ENCODE data around the gene PICALM.

PICALM gene

DNA sequence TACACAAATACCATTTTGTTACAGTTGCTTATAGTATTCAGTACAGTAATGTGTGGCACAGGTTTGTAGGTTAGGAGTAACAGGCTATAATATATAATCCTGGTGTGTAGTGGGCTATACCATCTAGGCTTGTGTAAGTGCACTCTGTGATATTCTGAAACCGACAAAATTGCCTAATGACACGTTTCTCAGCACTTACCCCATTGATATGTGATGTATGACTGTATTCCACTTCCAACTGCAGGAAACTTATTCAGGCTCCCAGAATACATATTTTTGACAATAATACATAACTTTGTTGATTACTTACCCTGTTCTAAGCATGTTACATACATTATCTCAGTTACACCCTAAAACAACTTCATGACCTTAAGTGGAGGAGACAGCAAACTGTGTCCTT, 5.1 kb upstream of the PICALM start:
- DNase-seq: no peak

- no peak for DNase-seq
Observed at GRCh38 chr11:86072211-86072610, 3.3 kb upstream of the PICALM start.

GRCh38 chr11:86070142-86071056, 1.5 kb upstream of the PICALM start:
- DNase-seq: no peak

DNA sequence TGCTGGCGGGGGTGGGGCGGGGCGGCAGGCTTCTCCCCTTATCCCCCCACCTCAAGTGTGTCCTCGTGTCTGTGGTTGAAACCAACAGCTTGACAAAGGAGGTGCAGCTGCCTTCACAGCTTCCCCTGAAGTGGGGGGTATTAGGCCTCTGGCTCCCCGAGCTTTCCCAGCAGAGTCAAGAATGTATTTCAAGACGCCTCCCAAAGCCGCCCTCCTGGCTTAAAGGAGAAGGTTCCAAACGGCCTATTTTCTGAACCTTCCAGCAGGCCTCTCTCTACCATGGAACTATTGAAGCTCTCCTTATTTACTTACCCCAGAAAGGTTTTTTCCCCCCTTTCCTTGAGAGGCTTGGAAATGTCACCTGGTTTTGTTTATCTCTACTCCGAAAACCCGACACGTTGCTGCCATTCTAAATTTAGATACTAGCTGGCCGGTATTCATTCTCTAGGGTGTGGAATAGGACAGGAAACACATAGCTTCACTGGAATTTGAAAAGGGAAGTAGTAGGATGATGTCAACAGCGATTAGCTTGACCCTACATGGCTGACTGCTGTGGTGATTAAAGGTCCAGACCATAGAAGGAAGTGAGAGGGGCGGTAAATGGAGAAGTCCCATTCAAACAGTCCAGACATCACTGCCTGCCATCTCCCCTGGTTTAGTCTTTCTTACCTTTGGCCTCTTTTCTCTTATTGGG, 671 bp upstream of the PICALM start:
- peak; percentile 94 for DNase-seq

DNA sequence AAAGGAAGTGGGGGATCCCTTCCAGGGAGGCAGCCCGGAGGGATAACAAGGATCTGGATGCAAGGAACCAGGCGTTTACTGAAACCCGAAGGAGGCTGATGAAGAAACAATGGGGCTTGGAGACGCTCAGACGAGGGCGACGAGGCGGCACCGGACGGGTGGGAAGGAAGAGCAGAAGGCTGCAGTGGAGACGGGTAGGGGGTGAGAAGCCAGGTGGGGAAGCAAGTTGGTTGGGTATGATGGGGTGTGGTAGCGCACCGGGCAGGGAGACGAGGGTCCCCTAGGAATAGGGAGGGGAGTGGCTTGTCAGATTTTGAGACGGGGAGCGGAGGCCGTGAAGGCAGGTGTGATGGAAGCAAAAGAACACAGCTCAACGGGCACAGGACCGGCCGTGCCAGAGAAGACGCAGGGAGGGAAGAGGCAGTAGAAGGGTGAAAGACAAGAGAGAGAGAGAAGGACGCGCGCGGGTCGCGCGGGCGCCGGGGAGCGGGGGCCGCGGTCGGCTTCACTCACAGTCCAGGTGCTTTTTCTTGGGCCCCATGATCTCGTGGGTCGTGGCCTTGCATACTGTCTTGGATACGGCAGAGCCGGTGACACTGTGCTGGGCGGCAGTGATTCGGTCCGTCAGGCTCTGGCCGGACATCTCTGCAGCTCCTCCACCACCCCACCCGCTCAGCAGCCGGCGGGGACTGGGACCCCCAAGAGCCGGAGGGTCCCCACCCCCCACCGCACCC, 579 bp downstream of the PICALM start:
- DNase-seq: peak; percentile 53

GRCh38 chr11:86067851-86068137, 1.1 kb downstream of the PICALM start:
- no peak for DNase-seq

DNA sequence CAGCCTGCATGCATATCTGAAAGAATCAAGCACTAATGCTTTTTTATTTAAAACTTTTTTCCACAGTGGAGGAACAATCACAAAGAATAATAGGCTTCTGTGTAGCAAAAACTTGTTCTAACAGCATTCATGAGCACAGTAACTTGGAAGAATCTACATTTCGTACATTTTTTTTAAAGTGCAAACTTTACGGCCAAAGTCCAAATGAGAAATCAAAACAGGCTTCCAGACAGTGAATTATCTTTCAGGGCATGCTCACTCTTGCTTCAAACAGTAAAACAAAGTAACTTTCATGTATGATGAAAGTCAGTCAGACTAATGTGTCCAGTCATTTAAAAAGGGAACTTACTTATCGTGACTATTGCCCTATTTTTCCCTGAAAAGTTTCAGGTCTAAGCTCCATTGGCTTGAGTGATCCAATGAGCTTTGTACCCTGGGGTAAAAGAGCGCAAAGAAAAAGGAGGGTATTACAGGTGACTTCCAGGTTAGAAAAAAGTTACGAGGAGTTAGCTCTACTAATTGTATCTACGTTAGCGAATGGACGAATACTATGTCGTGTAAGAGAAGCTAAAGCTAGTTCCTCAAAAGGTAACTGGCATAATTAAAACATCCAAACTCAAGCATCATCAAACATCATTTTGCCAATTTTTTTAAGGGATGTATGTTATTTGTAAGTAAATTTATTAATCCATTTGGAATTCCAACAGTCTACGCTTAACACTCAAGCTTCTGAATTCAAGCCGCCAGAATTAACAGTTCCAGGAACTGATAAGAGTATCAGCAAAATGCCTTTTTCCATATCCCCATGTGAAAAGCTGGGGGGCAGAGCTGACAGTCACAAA, 1.7 kb downstream of the PICALM start:
- DNase-seq: peak; percentile 84

GRCh38 chr11:86066657-86067008, 2.3 kb downstream of the PICALM start:
- no peak for DNase-seq

DNA sequence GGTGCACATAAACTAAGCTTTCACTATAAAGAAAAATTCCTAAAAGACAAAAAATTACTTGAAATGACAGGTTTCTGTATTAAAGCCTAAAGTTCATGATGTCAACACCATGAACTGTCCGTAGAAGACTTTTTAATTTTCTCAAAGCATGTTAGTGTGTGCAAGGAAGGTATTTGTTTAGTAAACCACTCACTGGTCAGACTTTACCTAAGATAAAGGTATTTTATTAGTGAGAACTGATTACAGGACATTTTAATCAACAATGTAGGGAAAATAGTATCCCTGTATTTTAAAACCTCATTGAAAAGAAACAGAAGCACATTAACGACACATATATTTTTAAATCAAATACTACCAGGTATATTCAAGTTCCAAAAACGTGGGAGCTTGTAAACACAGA, 2.9 kb downstream of the PICALM start:
- DNase-seq: no peak

DNA sequence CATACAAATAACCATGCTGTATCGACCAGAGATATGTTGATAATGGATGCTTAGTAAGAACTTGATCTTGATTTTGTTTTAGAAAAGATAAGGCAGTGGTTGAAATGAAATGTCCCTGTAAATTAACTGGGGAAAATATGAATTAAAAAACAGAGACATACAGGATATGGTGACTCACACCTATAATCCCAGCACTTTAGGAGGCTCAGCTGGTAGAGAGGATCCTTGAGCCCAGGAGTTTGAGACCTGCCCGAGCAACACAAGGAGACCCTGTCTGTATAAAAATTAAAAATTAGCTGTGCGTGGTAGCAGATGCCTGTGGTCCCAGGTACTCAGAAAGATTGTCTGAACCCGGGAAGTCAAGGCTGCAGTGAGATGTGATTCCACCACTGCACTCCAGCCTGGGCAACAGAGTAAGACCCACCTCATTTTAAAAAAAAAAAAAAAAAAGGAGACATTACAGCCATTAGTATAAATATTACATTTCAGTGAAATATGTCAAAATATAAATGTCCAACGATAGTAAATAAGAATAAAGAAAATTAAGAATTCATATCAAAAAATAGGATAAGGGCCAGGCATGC, 4.6 kb downstream of the PICALM start:
- DNase-seq: no peak

DNA sequence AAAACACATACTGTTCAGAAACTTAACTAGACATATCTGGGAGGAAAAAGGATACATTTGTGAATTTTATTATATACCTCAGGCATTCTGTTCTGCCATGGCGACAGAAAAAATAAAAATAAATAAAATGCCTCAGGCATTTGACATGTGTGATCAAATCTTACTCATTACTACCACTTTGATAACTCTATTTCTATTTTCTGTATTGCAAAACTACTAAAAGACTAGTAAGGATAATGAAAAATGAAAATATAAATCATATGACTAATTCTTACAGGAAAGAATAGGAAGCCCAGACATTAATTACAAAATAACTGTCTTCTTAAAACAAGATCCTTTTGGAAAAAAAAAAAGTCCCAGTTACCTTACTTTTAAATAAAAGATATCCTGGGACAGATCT, 5.3 kb downstream of the PICALM start:
- peak; percentile 56 for DNase-seq

GRCh38 chr11:86062719-86063118, 6.2 kb downstream of the PICALM start:
- DNase-seq: peak; percentile 40

- DNase-seq: no peak
Observed at GRCh38 chr11:86061483-86062205, 7.2 kb downstream of the PICALM start.

DNA sequence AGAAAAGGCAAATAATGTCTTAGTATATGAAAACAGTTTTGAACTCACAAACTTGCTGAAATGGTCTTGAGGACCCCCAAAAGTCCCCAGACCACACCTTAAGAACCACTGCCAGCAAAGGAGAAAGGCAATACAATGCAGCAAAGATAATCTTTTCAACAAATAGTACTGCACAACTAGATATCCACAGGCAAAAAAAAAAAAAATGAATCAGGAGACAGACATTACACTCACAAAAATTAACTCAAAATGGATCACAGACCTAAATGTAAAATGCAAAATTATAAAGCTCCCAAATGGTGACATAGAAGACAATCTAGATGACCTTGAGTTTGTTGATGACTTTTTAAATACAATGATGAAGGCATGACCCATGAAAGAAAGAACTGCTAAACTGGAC, 8.3 kb downstream of the PICALM start:
- no peak for DNase-seq

GRCh38 chr11:86058360-86058759, 10.5 kb downstream of the PICALM start:
- no peak for DNase-seq

GRCh38 chr11:86056351-86056854, 12.5 kb downstream of the PICALM start:
- DNase-seq: peak; percentile 58

DNA sequence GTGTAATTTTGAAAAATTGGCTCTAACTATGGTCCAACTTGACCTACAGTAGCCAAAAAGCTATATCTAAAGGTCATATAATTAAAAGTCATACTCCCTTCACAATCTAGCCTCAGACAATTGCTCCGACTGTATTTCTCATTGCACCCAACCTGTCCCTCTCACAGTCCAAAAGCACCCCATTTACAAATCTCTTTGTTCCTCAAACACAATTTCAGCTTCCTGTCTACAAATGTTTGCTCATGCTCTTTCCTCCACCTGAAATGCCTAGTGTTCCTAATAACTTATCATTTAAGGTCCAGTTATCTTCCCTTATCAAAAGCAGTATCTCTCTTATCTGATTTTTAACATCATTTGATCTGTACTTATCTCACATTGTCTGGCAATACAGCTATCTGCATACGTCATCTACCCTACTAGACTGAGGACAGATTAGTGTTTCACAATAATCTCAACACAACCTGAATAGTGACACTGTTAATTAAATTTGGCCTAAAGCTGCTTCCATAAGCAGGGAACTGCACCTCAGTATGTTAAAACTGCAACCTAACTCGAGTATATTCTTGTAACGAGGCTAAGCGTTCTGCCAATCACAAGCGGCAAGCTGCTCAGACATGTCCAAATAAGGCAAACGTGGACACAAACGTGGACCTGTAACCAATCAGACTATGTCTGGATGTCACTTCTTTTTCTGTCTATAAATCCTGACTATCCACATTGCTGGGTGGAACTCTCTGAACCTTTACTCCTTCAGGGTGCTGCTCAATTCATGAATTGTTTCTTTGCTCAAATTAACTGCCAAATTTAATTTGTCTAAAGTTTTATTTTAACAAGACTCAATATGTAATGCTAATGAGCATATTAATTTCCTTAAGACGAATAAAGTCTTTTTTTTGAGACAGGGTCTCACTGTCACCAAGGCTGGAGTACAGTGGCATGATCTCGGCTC, 15.9 kb downstream of the PICALM start:
- DNase-seq: no peak

DNA sequence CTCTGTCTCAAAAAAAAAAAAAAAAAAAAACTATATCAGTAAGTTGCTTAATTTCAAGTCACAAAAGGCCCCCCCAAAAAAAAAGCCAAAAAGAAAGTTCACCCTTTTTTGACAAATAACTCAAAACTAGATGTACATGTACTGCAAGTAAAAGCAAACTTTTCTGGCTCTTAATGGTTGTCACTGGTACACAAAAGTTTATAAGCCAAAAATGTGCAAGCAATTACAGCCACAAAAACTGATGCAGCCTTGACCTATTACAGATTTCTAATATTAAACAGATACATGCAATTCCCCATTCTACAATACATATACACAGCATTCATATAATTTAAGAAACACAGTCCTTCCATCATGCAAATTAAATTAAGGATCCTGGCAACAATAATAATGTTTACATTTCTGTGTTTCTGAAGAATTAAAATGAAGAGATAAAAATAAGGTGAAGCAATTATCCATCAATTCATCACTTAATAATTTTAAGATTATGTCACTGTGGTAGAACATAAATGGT, 18.6 kb downstream of the PICALM start:
- DNase-seq: no peak

- peak; percentile 90 for DNase-seq
Observed at GRCh38 chr11:86047275-86047991, 21.5 kb downstream of the PICALM start.

Data from suppressor macrophage treated with lipopolysaccharide for 4 hours (primary cell).